ENCODE data around the gene SULT1A2.
"Not testable (repeated sequence)": the region's sequence is repeated elsewhere in the genome, so short reads cannot be mapped to it uniquely, and the experiment has no call there.

DNA sequence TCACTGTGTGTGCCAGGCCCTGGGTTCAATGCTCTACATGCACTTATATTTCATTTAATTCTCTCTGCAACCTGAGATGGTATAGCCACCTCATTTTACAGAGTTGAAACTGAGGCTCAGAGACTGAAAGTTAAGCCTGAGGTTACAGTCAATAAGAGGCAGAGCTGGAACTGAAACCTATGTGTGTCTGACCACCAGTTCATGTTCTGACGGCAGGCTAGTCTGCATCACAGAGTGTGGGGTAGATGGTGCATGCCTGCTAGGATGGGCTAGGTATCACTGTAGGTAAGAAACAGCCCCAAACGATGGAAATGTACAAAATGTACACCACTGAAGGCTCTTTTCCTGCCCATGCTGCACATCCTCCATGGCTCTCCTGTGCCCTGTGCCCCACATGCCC is 43.1 kb upstream of the SULT1A2 start:
- TF ChIP-seq POLR2A, POLR2AphosphoS5, EP300 (IDR thresholded peaks at IDR 0.05): not testable (repeated sequence)
- TF ChIP-seq, protein P1, sequence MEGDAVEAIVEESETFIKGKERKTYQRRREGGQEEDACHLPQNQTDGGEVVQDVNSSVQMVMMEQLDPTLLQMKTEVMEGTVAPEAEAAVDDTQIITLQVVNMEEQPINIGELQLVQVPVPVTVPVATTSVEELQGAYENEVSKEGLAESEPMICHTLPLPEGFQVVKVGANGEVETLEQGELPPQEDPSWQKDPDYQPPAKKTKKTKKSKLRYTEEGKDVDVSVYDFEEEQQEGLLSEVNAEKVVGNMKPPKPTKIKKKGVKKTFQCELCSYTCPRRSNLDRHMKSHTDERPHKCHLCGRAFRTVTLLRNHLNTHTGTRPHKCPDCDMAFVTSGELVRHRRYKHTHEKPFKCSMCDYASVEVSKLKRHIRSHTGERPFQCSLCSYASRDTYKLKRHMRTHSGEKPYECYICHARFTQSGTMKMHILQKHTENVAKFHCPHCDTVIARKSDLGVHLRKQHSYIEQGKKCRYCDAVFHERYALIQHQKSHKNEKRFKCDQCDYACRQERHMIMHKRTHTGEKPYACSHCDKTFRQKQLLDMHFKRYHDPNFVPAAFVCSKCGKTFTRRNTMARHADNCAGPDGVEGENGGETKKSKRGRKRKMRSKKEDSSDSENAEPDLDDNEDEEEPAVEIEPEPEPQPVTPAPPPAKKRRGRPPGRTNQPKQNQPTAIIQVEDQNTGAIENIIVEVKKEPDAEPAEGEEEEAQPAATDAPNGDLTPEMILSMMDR (IDR thresholded peaks at IDR 0.05), result not testable (repeated sequence)

All from upper lobe of left lung (tissue), 4 donors.